GM12878 (cell line): ENCODE data around the gene AP1G2. TPM values are rescaled to one million over a fixed set of nuclear protein-coding genes. Genes with fewer than 3 reads are reported as not detected.

Experiments
- ATAC-seq: fragments of 200-7000 bp; cut with Tn5 transposase; 3 replicates; pipeline ENCODE4 v1.9.1; 2020; ENCODE audit warnings: mild to moderate bottlenecking, moderate library complexity
- BruUV-seq: library from RNA; stranded (reverse); fragments of 400-500 nt; replicated peaks from 2 replicates; lab custom pipeline; 2021; lab: Mats Ljungman, UMichigan
- CTCF ChIA-PET: fragments of 300-600 bp; sonication (Branson Sonifier 250); formaldehyde crosslinking; extraction: SDS; loops from one replicate; lab custom pipeline; 2021; ENCODE audit warnings: inconsistent platforms; lab: Yijun Ruan, JAX
- POLR2A ChIA-PET: fragments of 350-600 bp; formaldehyde crosslinking; extraction: SDS; loops from one replicate; lab custom pipeline; 2021; ENCODE audit warnings: inconsistent platforms; lab: Charles Lee
- RAD21 ChIA-PET: fragments of 300-600 bp; sonication (Branson Sonifier 250); formaldehyde crosslinking; loops from one replicate; lab custom pipeline; 2023; ENCODE audit warnings: antibody characterized with exemption; ENCODE audit not compliant: unreplicated experiment; lab: Charles Lee
- SMC1A ChIA-PET: fragments of 300-600 bp; sonication (Branson Sonifier 250); formaldehyde crosslinking; loops from one replicate; lab custom pipeline; 2023; ENCODE audit not compliant: unreplicated experiment, uncharacterized antibody; lab: Charles Lee
- DNase-seq: peaks from one replicate; pipeline ENCODE4 v3.0.0-alpha.2; 2011; ENCODE audit warnings: low read depth, low spot score
- FAIRE-seq: peaks from 3 replicates; lab custom pipeline; 2011; peaks lifted over from hg19 to GRCh38; lab: Jason Lieb, UNC
- H2AFZ ChIP-seq: 2 replicates; pipeline ENCODE4 v1.6.0; 2011; ENCODE audit warnings: low read depth, low read length, control low read depth; ENCODE audit not compliant: control insufficient read depth
- H3K27ac ChIP-seq: 2 replicates; pipeline ENCODE4 v1.5.1; 2011; ENCODE audit warnings: control low read depth; ENCODE audit not compliant: control insufficient read depth, insufficient read depth
- H3K27me3 ChIP-seq, 2 experiments: replicated peaks in 1 of 2; 2 replicates each; pipeline versions ENCODE4 v1.6.0 to v1.6.1; 2011; ENCODE audit warnings: low read length in 1 of 2; ENCODE audit not compliant: control insufficient read depth in 2 of 2, insufficient read depth in 2 of 2
- H3K36me3 ChIP-seq, 2 experiments: 2 replicates each; pipeline ENCODE4 v1.5.1; 2011; ENCODE audit warnings: low read length in 1 of 2; ENCODE audit not compliant: control insufficient read depth in 2 of 2, insufficient read depth in 2 of 2
- H3K4me1 ChIP-seq: 2 replicates; pipeline ENCODE4 v1.6.1; 2011; ENCODE audit warnings: mild to moderate bottlenecking, low read length, moderate library complexity, mixed read lengths; ENCODE audit not compliant: control insufficient read depth, insufficient read depth
- H3K4me2 ChIP-seq: 2 replicates; pipeline ENCODE4 v1.6.0; 2011; ENCODE audit warnings: control low read depth; ENCODE audit not compliant: control insufficient read depth, insufficient read depth
- H3K4me3 ChIP-seq: fragments of 200-600 bp; sonication (generic); 2 replicates; pipeline ENCODE4 v1.5.1; 2016
- H3K79me2 ChIP-seq: 2 replicates; pipeline ENCODE4 v1.6.0; 2011; ENCODE audit warnings: low read length; ENCODE audit not compliant: control insufficient read depth, insufficient read depth
- H3K9ac ChIP-seq: 2 replicates; pipeline ENCODE4 v1.8.0; 2011; ENCODE audit warnings: low read length, control low read depth, mixed read lengths; ENCODE audit not compliant: control insufficient read depth, insufficient read depth
- H3K9me3 ChIP-seq: replicated peaks from 3 replicates; pipeline ENCODE4 v1.5.1; 2011; ENCODE audit warnings: mild to moderate bottlenecking, low read length; ENCODE audit not compliant: control insufficient read depth, insufficient read depth
- H4K20me1 ChIP-seq: 2 replicates; pipeline ENCODE4 v1.6.0; 2011; ENCODE audit not compliant: control insufficient read depth, insufficient read depth
- EED ChIP-seq: sonication (generic); IDR thresholded peaks from 2 replicates; pipeline ENCODE4 v1.6.1; 2016; ENCODE audit warnings: antibody characterized with exemption, low read depth
- KDM1A ChIP-seq: fragments of 200-600 bp; sonication (generic); IDR thresholded peaks from 2 replicates; pipeline ENCODE4 v1.6.1; 2016; ENCODE audit warnings: borderline replicate concordance
- NBN ChIP-seq: fragments of 450-650 bp; IDR thresholded peaks from 2 replicates; pipeline ENCODE4 v1.6.1; 2016
- NFIC ChIP-seq: IDR thresholded peaks from 2 replicates; pipeline ENCODE4 v1.6.1; 2012; ENCODE audit warnings: low read depth, mild to moderate bottlenecking, inconsistent platforms, low read length, moderate library complexity
- NFYA ChIP-seq: IDR thresholded peaks from 2 replicates; pipeline ENCODE4 v1.6.1; 2011; ENCODE audit warnings: low read depth, mild to moderate bottlenecking, low read length, improper control_type of control experiment, borderline replicate concordance
- PAX5 ChIP-seq: IDR thresholded peaks from 2 replicates; pipeline ENCODE4 v1.6.1; 2011; ENCODE audit warnings: low read depth, low read length, borderline replicate concordance
- RBBP5 ChIP-seq: fragments of 200-600 bp; sonication (generic); conservative IDR thresholded peaks from 2 replicates; pipeline ENCODE4 v1.6.1; 2016
- WRNIP1 ChIP-seq: IDR thresholded peaks from 2 replicates; pipeline ENCODE4 v1.6.1; 2011; ENCODE audit warnings: low read depth, low read length, improper control_type of control experiment, borderline replicate concordance
- ZSCAN29 ChIP-seq: fragments of 450-650 bp; IDR thresholded peaks from 2 replicates; pipeline ENCODE4 v1.6.1; 2017; ENCODE audit warnings: mild to moderate bottlenecking, moderate library complexity
- WGBS: methylation state at CpG from one replicate; pipeline ENCODE4 v1.1.6; 2016; ENCODE audit warnings: low lambda C conversion rate; ENCODE audit not compliant: insufficient replicate concordance, insufficient coverage; ENCODE audit errors: missing lambda C conversion rate; 5-methylcytosine and 5-hydroxymethylcytosine counted together
- in situ Hi-C: fragments of 300-500 bp; cut with MboI; formaldehyde crosslinking; loops from 9 replicates; pipeline ENCODE4 v1.14.3; 2018; ENCODE audit warnings: mixed read lengths
- intact Hi-C: fragments of 100-400 bp; cut with micrococcal nuclease; formaldehyde crosslinking; loops from one replicate; pipeline ENCODE4 v1.14.2; 2022; ENCODE audit not compliant: unreplicated experiment
- polyA plus RNA-seq, 11 experiments: library from polyadenylated mRNA; depleted of rRNA in 4 of 11; unstranded in 6 of 11; stranded (reverse) in 5 of 11; fragments of >200 nt; fragmentation: Nextera tagmentation in 4 of 11; fragmentation: Illumina TruSeq in 1 of 11; extraction: Ambion mirVana in 4 of 11; extraction: Trizol in 1 of 11; gene quantifications; 1 replicate in 1 of 11; 2 replicates in 10 of 11; pipeline versions ENCODE4 v1.2.1 to v1.2.3, GENCODE V29; 2011 to 2016; ENCODE audit warnings: inconsistent platforms in 2 of 11, missing spikeins in 2 of 11, low read depth in 1 of 11
- total RNA-seq, 4 experiments: library from RNA; depleted of rRNA in 3 of 4; stranded (reverse); fragments of >200 nt in 3 of 4; fragmentation: Illumina TruSeq in 1 of 4; extraction: Trizol in 1 of 4; gene quantifications; 2 replicates each; pipeline versions ENCODE4 v1.2.1 to v1.2.3, GENCODE V29; 2013 to 2021
- TF ChIP-seq, protein P1 (sequence below): IDR thresholded peaks from 2 replicates; pipeline ENCODE4 v1.6.1; 2011; ENCODE audit warnings: low read depth, mild to moderate bottlenecking, low read length, moderate library complexity, borderline replicate concordance; ENCODE audit errors: extremely low read depth
- TF ChIP-seq, protein P2 (sequence below): IDR thresholded peaks from 2 replicates; pipeline ENCODE4 v1.6.1; 2012; ENCODE audit warnings: low read depth, low read length, improper control_type of control experiment
- TF ChIP-seq, protein P3 (sequence below), 3 experiments: IDR thresholded peaks in 2 of 3; conservative IDR thresholded peaks in 1 of 3; 2 replicates each; pipeline ENCODE4 v1.5.1; 2011; ENCODE audit warnings: low read depth in 3 of 3, low read length in 3 of 3, mild to moderate bottlenecking in 3 of 3, control low read depth in 2 of 3, moderate library complexity in 2 of 3, inconsistent platforms in 1 of 3, mixed read lengths in 1 of 3; ENCODE audit not compliant: control insufficient read depth in 2 of 3, insufficient read depth in 1 of 3; ENCODE audit errors: extremely low read depth in 1 of 3
- TF ChIP-seq, protein P4 (sequence below): IDR thresholded peaks from 2 replicates; pipeline ENCODE4 v1.6.1; 2012; ENCODE audit warnings: improper control_type of control experiment, low read depth, low read length; ENCODE audit not compliant: insufficient replicate concordance

The AP1G2 gene
- total and polyA plus RNA-seq, 10 of the 15 experiments (the other 5 are each of a cell fraction or from before 2014, with no cell fraction given) = 41.5 to 146 (median 103) TPM

DNA sequence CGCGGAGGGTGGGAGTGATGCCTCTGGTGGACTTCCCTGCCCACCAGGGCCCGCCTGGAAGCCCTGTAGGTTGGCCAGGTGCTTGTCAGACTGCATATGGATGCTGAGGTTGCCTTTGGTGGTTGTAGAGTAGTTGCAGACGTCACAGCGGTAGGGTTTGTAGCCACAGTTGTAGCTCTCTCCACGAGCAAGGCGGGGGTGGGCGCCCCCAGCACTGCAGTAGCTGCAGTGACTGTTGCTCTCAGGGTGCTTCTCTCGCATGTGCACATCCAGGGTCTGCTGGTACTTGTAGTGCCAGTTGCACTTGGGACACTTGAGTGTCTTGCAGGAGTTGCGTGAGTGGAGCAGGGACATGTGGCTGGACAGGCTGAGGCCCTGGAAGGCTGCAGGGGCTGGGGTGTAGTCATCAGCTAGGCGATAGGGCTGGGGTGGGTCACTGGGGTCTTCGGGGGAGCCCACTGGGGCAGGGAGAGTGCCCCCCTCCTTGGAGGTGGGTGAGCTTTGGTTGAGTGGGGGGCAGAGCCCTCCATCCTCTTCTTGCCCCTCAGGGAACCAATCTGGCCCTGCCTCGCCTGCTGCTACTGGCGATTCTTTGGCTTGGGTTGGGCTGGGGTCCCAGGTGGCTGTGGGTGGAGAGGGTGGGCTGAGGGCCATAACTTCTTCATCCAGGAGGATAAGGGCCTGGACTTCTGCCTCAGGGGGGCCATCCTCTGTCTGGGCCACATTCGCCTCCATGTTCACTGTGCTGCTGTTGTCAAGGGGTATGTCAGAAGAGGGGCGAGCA lies 33.7 kb downstream of the AP1G2 start:
- TF ChIP-seq KDM1A (no peak), ZSCAN29 (no peak), NFIC (no peak), EED (no peak), NBN (no peak), NFYA (no peak), WRNIP1 (no peak), RBBP5 (no peak), PAX5 (no peak)
- TF ChIP-seq, protein P1, sequence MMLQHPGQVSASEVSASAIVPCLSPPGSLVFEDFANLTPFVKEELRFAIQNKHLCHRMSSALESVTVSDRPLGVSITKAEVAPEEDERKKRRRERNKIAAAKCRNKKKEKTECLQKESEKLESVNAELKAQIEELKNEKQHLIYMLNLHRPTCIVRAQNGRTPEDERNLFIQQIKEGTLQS = no peak
- TF ChIP-seq, protein P2, sequence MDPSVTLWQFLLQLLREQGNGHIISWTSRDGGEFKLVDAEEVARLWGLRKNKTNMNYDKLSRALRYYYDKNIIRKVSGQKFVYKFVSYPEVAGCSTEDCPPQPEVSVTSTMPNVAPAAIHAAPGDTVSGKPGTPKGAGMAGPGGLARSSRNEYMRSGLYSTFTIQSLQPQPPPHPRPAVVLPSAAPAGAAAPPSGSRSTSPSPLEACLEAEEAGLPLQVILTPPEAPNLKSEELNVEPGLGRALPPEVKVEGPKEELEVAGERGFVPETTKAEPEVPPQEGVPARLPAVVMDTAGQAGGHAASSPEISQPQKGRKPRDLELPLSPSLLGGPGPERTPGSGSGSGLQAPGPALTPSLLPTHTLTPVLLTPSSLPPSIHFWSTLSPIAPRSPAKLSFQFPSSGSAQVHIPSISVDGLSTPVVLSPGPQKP = no peak
- TF ChIP-seq, protein P3, sequence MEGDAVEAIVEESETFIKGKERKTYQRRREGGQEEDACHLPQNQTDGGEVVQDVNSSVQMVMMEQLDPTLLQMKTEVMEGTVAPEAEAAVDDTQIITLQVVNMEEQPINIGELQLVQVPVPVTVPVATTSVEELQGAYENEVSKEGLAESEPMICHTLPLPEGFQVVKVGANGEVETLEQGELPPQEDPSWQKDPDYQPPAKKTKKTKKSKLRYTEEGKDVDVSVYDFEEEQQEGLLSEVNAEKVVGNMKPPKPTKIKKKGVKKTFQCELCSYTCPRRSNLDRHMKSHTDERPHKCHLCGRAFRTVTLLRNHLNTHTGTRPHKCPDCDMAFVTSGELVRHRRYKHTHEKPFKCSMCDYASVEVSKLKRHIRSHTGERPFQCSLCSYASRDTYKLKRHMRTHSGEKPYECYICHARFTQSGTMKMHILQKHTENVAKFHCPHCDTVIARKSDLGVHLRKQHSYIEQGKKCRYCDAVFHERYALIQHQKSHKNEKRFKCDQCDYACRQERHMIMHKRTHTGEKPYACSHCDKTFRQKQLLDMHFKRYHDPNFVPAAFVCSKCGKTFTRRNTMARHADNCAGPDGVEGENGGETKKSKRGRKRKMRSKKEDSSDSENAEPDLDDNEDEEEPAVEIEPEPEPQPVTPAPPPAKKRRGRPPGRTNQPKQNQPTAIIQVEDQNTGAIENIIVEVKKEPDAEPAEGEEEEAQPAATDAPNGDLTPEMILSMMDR (IDR thresholded peaks at IDR 0.05 in 2 of 3, conservative IDR thresholded peaks at IDR 0.05 in 1 of 3; ENCODE audit: control insufficient read depth in 2 of 3, extremely low read depth in 1 of 3, insufficient read depth in 1 of 3, low read depth in 3 of 3, low read length in 3 of 3) = no peak
- TF ChIP-seq, protein P4, sequence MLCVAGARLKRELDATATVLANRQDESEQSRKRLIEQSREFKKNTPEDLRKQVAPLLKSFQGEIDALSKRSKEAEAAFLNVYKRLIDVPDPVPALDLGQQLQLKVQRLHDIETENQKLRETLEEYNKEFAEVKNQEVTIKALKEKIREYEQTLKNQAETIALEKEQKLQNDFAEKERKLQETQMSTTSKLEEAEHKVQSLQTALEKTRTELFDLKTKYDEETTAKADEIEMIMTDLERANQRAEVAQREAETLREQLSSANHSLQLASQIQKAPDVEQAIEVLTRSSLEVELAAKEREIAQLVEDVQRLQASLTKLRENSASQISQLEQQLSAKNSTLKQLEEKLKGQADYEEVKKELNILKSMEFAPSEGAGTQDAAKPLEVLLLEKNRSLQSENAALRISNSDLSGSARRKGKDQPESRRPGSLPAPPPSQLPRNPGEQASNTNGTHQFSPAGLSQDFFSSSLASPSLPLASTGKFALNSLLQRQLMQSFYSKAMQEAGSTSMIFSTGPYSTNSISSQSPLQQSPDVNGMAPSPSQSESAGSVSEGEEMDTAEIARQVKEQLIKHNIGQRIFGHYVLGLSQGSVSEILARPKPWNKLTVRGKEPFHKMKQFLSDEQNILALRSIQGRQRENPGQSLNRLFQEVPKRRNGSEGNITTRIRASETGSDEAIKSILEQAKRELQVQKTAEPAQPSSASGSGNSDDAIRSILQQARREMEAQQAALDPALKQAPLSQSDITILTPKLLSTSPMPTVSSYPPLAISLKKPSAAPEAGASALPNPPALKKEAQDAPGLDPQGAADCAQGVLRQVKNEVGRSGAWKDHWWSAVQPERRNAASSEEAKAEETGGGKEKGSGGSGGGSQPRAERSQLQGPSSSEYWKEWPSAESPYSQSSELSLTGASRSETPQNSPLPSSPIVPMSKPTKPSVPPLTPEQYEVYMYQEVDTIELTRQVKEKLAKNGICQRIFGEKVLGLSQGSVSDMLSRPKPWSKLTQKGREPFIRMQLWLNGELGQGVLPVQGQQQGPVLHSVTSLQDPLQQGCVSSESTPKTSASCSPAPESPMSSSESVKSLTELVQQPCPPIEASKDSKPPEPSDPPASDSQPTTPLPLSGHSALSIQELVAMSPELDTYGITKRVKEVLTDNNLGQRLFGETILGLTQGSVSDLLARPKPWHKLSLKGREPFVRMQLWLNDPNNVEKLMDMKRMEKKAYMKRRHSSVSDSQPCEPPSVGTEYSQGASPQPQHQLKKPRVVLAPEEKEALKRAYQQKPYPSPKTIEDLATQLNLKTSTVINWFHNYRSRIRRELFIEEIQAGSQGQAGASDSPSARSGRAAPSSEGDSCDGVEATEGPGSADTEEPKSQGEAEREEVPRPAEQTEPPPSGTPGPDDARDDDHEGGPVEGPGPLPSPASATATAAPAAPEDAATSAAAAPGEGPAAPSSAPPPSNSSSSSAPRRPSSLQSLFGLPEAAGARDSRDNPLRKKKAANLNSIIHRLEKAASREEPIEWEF = no peak
- BruUV-seq = no TSS peak
- ChIA-PET POLR2A (no interaction called here), RAD21 (no interaction called here), CTCF (no interaction called here), SMC1A (no interaction called here)
- H3K4me2 ChIP-seq = no peak overlapping the region
- DNase-seq (no peak), ATAC-seq (no peak), FAIRE-seq (no peak)
- WGBS = 72% methylated on average over 16 of the region's 16 CpGs
- H4K20me1 ChIP-seq = no peaks in the 10 kb centered on the region
- no peaks in the 10 kb centered on the region for H3K27me3 ChIP-seq
- H3K4me3 ChIP-seq = no peak overlapping the region
- no peaks in the 10 kb centered on the region for H3K4me1 ChIP-seq
- no peak overlapping the region for H3K27ac ChIP-seq
- no peaks in the 10 kb centered on the region for H3K79me2 ChIP-seq
- no peaks in the 10 kb centered on the region; a peak in 1 of 4 replicates for H3K36me3 ChIP-seq
- H3K9me3 ChIP-seq = no peaks in the 10 kb centered on the region
- intact Hi-C loops (no loop called here), in situ Hi-C loops (no loop called here)
- H3K9ac ChIP-seq = no peak overlapping the region
- H2AFZ ChIP-seq = no peak overlapping the region
